NCI-H146 (cell line): ENCODE results near the gene PARG.
"Not testable (repeated sequence)": the region's sequence is repeated elsewhere in the genome, so short reads cannot be mapped to it uniquely, and the experiment has no call there.

Experiments used
- DNase-seq: peaks from one replicate; lab custom pipeline; 2025; lab: John Stamatoyannopoulos, UW

Gene PARG

GRCh38 chr10:49941447-49942338, at the start of gene PARG, which contains the start of gene TIMM23B:
Gene PARG (minus strand): TSS chr10:49942027. CDS start chr10:49941725, 302 bp downstream.
Gene TIMM23B (plus strand): TSS chr10:49942053. CDS start chr10:49942195, 142 bp downstream.
- DNase-seq: peak; percentile 75

GRCh38 chr10:49988376-49988775, 46.5 kb upstream of the PARG start, which contains the start of gene AGAP6:
Gene AGAP6 (plus strand): TSS chr10:49988406. CDS start chr10:49988716, 310 bp downstream.
- not testable (repeated sequence) for DNase-seq

GRCh38 chr10:49987207-49987606, 45.4 kb upstream of the PARG start:
- not testable (repeated sequence) for DNase-seq

GRCh38 chr10:49977756-49978155, 35.9 kb upstream of the PARG start:
- not testable (repeated sequence) for DNase-seq

GRCh38 chr10:49972094-49972493, 30.3 kb upstream of the PARG start:
- not testable (repeated sequence) for DNase-seq

GRCh38 chr10:49971466-49971865, 29.6 kb upstream of the PARG start:
- not testable (repeated sequence) for DNase-seq

- DNase-seq: not testable (repeated sequence)
Observed at GRCh38 chr10:49970331-49970857, 28.6 kb upstream of the PARG start.

GRCh38 chr10:49953122-49953521, 11.3 kb upstream of the PARG start:
- not testable (repeated sequence) for DNase-seq

- not testable (repeated sequence) for DNase-seq
Observed at GRCh38 chr10:49952006-49952405, 10.2 kb upstream of the PARG start.

GRCh38 chr10:49948737-49949136, 6.9 kb upstream of the PARG start:
- DNase-seq: not testable (repeated sequence)

- DNase-seq: not testable (repeated sequence)
Observed at GRCh38 chr10:49948142-49948541, 6.3 kb upstream of the PARG start.

GRCh38 chr10:49943607-49944006, 1.8 kb upstream of the PARG start:
- not testable (repeated sequence) for DNase-seq

- DNase-seq: peak; percentile 5
Observed at GRCh38 chr10:49942339-49942705, 495 bp upstream of the PARG start.

- not testable (repeated sequence) for DNase-seq
Observed at GRCh38 chr10:49931959-49932728, 9.7 kb downstream of the PARG start.

- not testable (repeated sequence) for DNase-seq
Observed at GRCh38 chr10:49931276-49931675, 10.6 kb downstream of the PARG start.

- DNase-seq: not testable (repeated sequence)
Observed at GRCh38 chr10:49923572-49923971, 18.3 kb downstream of the PARG start.

- not testable (repeated sequence) for DNase-seq
Observed at GRCh38 chr10:49922041-49922440, 19.8 kb downstream of the PARG start.

- not testable (repeated sequence) for DNase-seq
Observed at GRCh38 chr10:49917927-49918326, 23.9 kb downstream of the PARG start.

- DNase-seq: not testable (repeated sequence)
Observed at GRCh38 chr10:49916451-49916850, 25.4 kb downstream of the PARG start.

- not testable (repeated sequence) for DNase-seq
Observed at GRCh38 chr10:49910295-49910694, 31.5 kb downstream of the PARG start.

- not testable (repeated sequence) for DNase-seq
Observed at GRCh38 chr10:49908290-49909080, 33.3 kb downstream of the PARG start.
